MCF 10A (cell line): ENCODE measurements around the gene C20orf144. TPM values are rescaled to one million over a fixed set of nuclear protein-coding genes. Genes with fewer than 3 reads are reported as not detected.

Experiments
- BruUV-seq: library from RNA; stranded (reverse); fragments of 400-500 nt; replicated peaks from 2 replicates; lab custom pipeline; 2021; lab: Mats Ljungman, UMichigan
- CTCF ChIA-PET: fragments of 300-600 bp; sonication (Branson Sonifier 250); formaldehyde crosslinking; extraction: SDS; loops from one replicate; lab custom pipeline; 2021; ENCODE audit warnings: antibody characterized with exemption, inconsistent platforms; lab: Yijun Ruan, JAX
- POLR2A ChIA-PET: fragments of 300-600, 350-650 bp; sonication (Branson Sonifier 250); formaldehyde crosslinking; extraction: SDS; loops from one replicate; lab custom pipeline; 2020; ENCODE audit warnings: antibody characterized with exemption, inconsistent platforms; lab: Yijun Ruan, JAX
- DNase-seq: peaks from one replicate; pipeline ENCODE4 v3.0.0-alpha.2; 2018; ENCODE audit not compliant: unreplicated experiment
- H3K27ac Mint-ChIP-seq: one replicate; pipeline ENCODE4 v1.8.0; 2022; ENCODE audit warnings: mild to moderate bottlenecking, low read depth, mixed read lengths; ENCODE audit not compliant: unreplicated experiment
- H3K27me3 Mint-ChIP-seq: one replicate; pipeline ENCODE4 v1.8.0; 2022; ENCODE audit warnings: mixed read lengths; ENCODE audit not compliant: insufficient read depth, unreplicated experiment
- H3K36me3 Mint-ChIP-seq: one replicate; pipeline ENCODE4 v1.8.0; 2022; ENCODE audit warnings: mild to moderate bottlenecking, moderate library complexity, mixed read lengths; ENCODE audit not compliant: insufficient read depth, unreplicated experiment
- H3K4me1 Mint-ChIP-seq: one replicate; pipeline ENCODE4 v1.8.0; 2022; ENCODE audit warnings: mixed read lengths; ENCODE audit not compliant: insufficient read depth, unreplicated experiment
- H3K4me3 Mint-ChIP-seq: one replicate; pipeline ENCODE4 v1.8.0; 2022; ENCODE audit warnings: mild to moderate bottlenecking, moderate library complexity, mixed read lengths; ENCODE audit not compliant: unreplicated experiment
- H3K9me3 Mint-ChIP-seq: one replicate; pipeline ENCODE4 v1.8.0; 2022; ENCODE audit warnings: mixed read lengths; ENCODE audit not compliant: unreplicated experiment
- CTCF ChIP-seq: fragments of 200-600 bp; IDR thresholded peaks from one replicate; pipeline ENCODE4 v1.8.0; 2022; ENCODE audit warnings: antibody characterized with exemption, mild to moderate bottlenecking; ENCODE audit not compliant: unreplicated experiment
- intact Hi-C: fragments of 100-400 bp; cut with micrococcal nuclease; formaldehyde crosslinking; loops from 2 replicates; pipeline ENCODE4 v1.14.1; 2022
- total RNA-seq: library from RNA; stranded (reverse); gene quantifications from 2 replicates; pipeline ENCODE4 v1.2.3, GENCODE V29; 2022

Gene C20orf144
- total RNA-seq, 1 experiment from 2014 or later = 0.21 TPM

DNA sequence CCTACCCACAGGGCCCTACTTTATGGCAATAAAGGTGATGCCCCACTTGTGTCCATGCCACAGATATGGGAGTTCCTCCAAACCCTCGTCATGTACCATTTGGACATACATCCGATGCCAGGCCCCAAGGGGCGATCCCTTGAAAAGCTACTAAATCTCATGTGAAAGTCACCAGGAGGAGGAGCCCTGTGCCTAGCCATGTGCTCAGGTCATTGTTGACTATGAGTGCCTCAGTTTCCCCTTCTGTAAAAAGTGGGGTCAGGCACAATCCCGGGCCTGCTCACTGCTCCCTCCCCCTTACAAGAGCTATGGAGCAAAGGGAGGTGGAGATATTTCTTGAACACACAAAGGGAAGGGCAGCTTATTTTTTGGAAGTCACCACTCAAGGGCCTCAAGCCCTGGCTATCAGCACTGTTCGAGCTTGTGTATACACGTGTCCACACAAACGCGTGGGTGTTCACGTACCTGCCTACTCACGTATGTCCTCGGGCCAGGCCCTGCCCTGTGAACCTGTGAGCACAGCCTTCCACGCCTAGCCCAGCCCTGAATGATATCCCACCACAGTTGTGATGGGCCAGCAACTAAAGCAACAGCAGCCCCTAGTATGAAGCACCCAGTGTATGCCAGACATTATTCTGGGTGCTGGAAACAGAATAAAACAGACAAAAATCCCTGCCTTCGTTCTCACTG lies 6.5 kb downstream of the C20orf144 start:
- no peak for DNase-seq
- ChIA-PET CTCF (interaction anchor here (0.5 to 7.0 kb wide), 53 partner anchors 8 to 841 kb away, joined by 3 to 53 read pairs (median 4); partner anchors contain the start of genes CBFA2T2 and SNTA1), POLR2A (interaction anchor here (0.6 to 4.4 kb wide), 22 partner anchors 11 to 1929 kb away, joined by 3 to 38 read pairs (median 6); partner anchors contain the start of genes CBFA2T2, CDK5RAP1, CHMP4B and EIF2S2)
- TF ChIP-seq CTCF = no peak
- H3K4me3 Mint-ChIP-seq = peak overlapping the region; percentile 98
- H3K27ac Mint-ChIP-seq = no peak overlapping the region
- peaks cover 24% of the 10 kb centered on the region for H3K4me1 Mint-ChIP-seq
- H3K27me3 Mint-ChIP-seq = no peaks in the 10 kb centered on the region
- H3K36me3 Mint-ChIP-seq = peaks cover 12% of the 10 kb centered on the region
- no TSS peak for BruUV-seq
- intact Hi-C loops = loop anchor here (1.0 to 5.0 kb wide), 3 partner anchors 211 to 399 kb away; partner anchors contain the start of gene CDK5RAP1
- no peaks in the 10 kb centered on the region for H3K9me3 Mint-ChIP-seq

GRCh38 chr20:33669224-33669623 lies 7.1 kb downstream of the C20orf144 start:
- no peak overlapping the region for H3K4me3 Mint-ChIP-seq

DNA sequence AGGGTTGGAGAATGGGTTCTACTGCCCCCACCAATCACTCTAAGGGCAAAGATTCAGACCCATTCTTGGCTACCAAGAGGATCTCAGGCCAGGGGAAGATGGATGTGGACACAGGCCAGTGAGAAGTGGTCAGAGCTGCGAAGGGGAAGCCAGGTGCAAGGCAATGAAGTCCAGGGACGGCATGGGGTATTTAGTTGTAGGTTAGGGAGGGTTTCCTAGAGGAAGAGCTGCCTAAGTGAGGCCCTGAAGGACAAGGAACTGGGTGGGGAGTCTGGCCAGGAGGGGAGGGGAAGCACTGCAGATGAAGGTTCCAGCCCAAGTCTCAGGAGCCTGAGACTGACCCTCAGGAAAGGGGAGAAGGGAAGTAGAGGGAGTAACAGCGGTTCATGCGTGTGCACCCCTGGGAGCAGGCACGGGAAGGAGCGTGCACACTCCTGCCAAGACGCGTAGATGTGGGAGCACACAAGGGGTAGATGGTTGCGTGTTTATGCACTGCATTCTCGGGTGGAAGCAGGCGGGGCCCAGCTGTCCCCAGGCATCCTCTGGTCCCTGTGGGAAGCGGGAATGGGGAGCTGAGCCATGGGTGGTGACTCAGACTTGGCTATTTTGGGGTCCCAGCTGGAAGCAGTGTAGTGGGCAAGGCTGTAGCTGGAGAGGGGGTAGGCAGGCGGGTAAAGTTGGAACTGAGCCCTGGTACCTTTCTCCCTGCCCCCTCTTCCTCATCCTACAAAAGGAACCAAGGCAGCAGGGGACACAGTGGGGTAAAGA lies 7.9 kb downstream of the C20orf144 start:
- no peak overlapping the region for H3K4me3 Mint-ChIP-seq
- no peaks in the 10 kb centered on the region for H3K27me3 Mint-ChIP-seq
- intact Hi-C loops = loop anchor here (5.0 kb wide), 2 partner anchors 268 to 397 kb away; partner anchors contain the start of gene CDK5RAP1
- H3K27ac Mint-ChIP-seq = no peak overlapping the region
- H3K4me1 Mint-ChIP-seq = peaks cover 25% of the 10 kb centered on the region
- no peaks in the 10 kb centered on the region for H3K9me3 Mint-ChIP-seq
- no peak for TF ChIP-seq CTCF
- no TSS peak for BruUV-seq
- CTCF ChIA-PET = interaction anchor here (0.6 to 7.0 kb wide), 9 partner anchors 12 to 459 kb away, joined by 3 to 53 read pairs (median 7); no protein-coding TSS in a partner anchor
- POLR2A ChIA-PET = interaction anchor here (0.6 to 4.0 kb wide), 5 partner anchors 17 to 404 kb away, joined by 3 to 29 read pairs (median 3); partner anchors contain the start of genes CDK5RAP1 and ZNF341
- peaks cover 12% of the 10 kb centered on the region for H3K36me3 Mint-ChIP-seq
- DNase-seq = no peak

More at GRCh38 chr20:33669224-33669623, 7.1 kb downstream of the C20orf144 start:
- BruUV-seq = no TSS peak
- POLR2A ChIA-PET = interaction anchor here (1.0 to 4.4 kb wide), 7 partner anchors 51 to 325 kb away, joined by 4 to 38 read pairs (median 26); partner anchors contain the start of genes CBFA2T2, CDK5RAP1, CHMP4B and PXMP4
- DNase-seq = no peak
- peaks cover 12% of the 10 kb centered on the region for H3K36me3 Mint-ChIP-seq
- TF ChIP-seq CTCF = no peak
- no peaks in the 10 kb centered on the region for H3K9me3 Mint-ChIP-seq
- H3K4me1 Mint-ChIP-seq = peaks cover 28% of the 10 kb centered on the region
- CTCF ChIA-PET = interaction anchor here (0.6 to 7.0 kb wide), 23 partner anchors 8 to 841 kb away, joined by 3 to 53 read pairs (median 7); partner anchors contain the start of gene CBFA2T2
- no peak overlapping the region for H3K27ac Mint-ChIP-seq
- H3K27me3 Mint-ChIP-seq = no peaks in the 10 kb centered on the region
- intact Hi-C loops = loop anchor here (5.0 kb wide), 2 partner anchors 267 to 398 kb away; partner anchors contain the start of gene CDK5RAP1
